Subcutaneous abdominal adipose tissue (tissue), 5 donors: ENCODE data around the gene CDH26.

Experiments used
- H3K27ac ChIP-seq: one replicate; pipeline ENCODE4 v1.7.0; 2013; ENCODE audit warnings: low read depth, mild to moderate bottlenecking, inconsistent platforms, low read length, moderate library complexity
- H3K27me3 ChIP-seq, 5 donors: one replicate each; pipeline ENCODE4 v1.7.0; 2013; ENCODE audit warnings: low read length in 5 of 5, inconsistent platforms in 1 of 5; ENCODE audit not compliant: control insufficient read depth in 5 of 5, insufficient read depth in 4 of 5
- H3K36me3 ChIP-seq, 5 donors: one replicate each; pipeline ENCODE4 v1.7.0; 2013; ENCODE audit warnings: low read length in 5 of 5; ENCODE audit not compliant: control insufficient read depth in 5 of 5, insufficient read depth in 5 of 5
- H3K4me1 ChIP-seq, 5 donors: one replicate each; pipeline ENCODE4 v1.7.0; 2013; ENCODE audit warnings: low read length in 5 of 5, mild to moderate bottlenecking in 3 of 5, moderate library complexity in 1 of 5; ENCODE audit not compliant: control insufficient read depth in 5 of 5, insufficient read depth in 5 of 5
- H3K4me3 ChIP-seq, 5 donors: one replicate each; pipeline ENCODE4 v1.7.0; 2013; ENCODE audit warnings: low read length in 5 of 5, low read depth in 1 of 5
- H3K9ac ChIP-seq, 5 donors: one replicate each; pipeline ENCODE4 v1.7.0; 2013; ENCODE audit warnings: low read length in 5 of 5, mild to moderate bottlenecking in 4 of 5, moderate library complexity in 3 of 5
- H3K9me3 ChIP-seq, 5 donors: one replicate each; pipeline ENCODE4 v1.7.0; 2013; ENCODE audit warnings: low read length in 5 of 5; ENCODE audit not compliant: control insufficient read depth in 5 of 5
- donor health status: healthy.
- donor health status: healthy.
- donor health status: healthy.
- donor health status: healthy.
- donor health status: healthy.

CDH26 gene

DNA sequence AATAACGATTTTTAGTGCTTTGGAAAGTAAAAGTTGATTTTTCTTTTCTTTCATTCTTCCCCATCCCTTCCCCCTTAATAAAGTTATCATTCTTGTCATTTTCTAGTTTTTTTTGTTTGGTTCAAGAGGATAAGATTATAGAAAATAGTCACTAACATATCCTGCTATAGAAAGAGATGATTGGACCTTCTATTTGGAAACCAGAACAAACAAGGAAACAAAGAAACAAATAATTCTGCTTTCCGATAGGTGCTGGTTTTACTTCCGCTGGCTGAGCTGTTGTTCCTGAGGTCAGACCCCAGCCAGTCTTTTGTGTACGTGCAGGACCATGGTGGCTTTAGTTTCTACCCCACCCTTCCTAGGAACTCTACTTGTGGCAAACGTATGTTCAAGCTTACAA, at the start of gene CDH26:
Gene CDH26, plus strand, starts transcription at position 301 of the 400 bp plus-strand sequence. CDS start 304 bp downstream, outside the sequence.
- Histone ChIP-seq H3K27ac (no peak within 1 kb of the TSS), H3K9me3 (no peaks in the 10 kb centered on the region), H3K36me3 (peaks cover 0 to 6% (median 0%) of the 10 kb centered on the region in 5 donors), H3K4me1 (no peaks in the 10 kb centered on the region), H3K9ac (no peak within 1 kb of the TSS), H3K27me3 (no peaks in the 10 kb centered on the region), H3K4me3 (no peak within 1 kb of the TSS)

DNA sequence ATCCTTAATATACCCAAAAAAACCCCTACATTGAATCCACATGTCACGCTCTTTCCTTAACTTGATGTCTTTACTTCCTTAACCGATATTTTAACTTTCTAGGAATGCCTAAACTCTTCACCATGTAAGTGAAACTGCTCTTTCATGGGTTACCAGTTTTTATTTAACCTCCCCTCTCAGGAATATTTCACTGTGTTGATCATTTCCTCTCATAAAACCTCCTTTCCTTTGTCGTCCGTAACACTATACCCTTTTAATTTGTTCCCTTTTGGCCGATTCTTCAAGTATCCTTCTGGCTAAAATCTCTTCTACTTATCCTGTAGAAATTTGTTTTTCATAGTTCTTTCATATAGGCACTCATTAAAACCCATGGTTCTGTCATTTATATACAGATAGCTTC, 49.4 kb upstream of the CDH26 start:
- Histone ChIP-seq H3K27ac (no peak overlapping the region), H3K9ac (no peak overlapping the region), H3K4me3 (no peak overlapping the region), H3K4me1 (no peaks in the 10 kb centered on the region), H3K9me3 (no peaks in the 10 kb centered on the region), H3K27me3 (no peaks in the 10 kb centered on the region), H3K36me3 (no peaks in the 10 kb centered on the region)

DNA sequence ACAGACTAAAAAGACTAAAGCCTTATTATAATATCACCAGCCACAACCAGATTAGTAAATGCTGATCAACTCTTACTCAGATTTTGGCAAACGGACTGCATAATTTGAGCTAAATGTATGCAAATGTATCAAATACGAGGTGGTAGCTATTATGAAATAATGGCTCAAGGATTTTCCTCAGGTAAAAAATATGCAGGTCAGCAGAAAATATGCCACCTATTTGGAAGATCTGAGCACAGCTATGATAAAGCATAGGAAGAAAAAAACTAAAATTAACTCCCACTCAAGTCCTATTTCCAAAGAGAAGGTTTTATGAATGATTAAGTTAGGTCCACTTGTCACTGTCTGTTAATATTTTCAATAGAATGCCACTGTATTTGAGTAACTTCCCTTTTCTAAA, 47.2 kb upstream of the CDH26 start:
- Histone ChIP-seq H3K4me1 (no peaks in the 10 kb centered on the region), H3K27me3 (no peaks in the 10 kb centered on the region), H3K9me3 (no peaks in the 10 kb centered on the region), H3K9ac (no peak overlapping the region), H3K27ac (no peak overlapping the region), H3K36me3 (no peaks in the 10 kb centered on the region), H3K4me3 (no peak overlapping the region)

DNA sequence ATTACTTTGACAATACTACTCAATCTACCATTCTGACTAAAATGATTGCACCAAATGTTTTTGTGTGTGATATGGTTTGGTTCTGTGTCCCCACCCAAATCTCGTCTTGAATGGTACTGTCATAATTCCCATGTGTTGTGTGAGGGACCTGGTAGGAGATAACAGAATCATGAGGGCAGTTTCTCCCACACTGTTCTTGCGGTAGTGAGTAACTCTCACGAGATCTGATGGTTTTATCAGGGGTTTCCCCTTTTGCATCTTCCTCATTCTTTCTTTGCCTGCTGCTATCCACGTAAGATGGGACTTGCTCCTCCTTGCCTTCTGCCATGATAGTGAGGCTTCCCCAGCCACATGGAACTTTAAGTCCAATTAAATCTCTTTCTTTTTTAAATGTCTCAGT, 45.6 kb upstream of the CDH26 start:
- Histone ChIP-seq H3K4me3 (no peak overlapping the region), H3K27ac (no peak overlapping the region), H3K9me3 (no peaks in the 10 kb centered on the region), H3K4me1 (no peaks in the 10 kb centered on the region), H3K36me3 (no peaks in the 10 kb centered on the region), H3K27me3 (no peaks in the 10 kb centered on the region), H3K9ac (no peak overlapping the region)

DNA sequence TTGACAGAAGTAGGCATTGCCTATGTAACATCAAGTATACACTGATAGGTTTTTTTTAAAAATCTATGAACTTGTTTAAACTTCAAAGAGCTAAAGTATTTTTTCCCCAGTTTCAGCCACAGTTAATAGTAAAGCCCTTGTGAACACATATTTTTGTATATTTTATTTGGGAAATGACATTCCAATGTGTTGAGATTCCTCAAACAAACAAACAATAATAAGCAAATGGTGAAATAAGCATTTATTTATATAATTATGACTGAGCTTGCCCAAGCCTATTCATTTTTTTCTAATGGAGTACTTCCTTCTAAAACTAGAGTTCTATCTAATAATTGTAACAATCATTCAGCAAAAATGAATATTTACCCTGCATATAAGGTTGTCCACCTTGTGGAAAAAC, 37.3 kb upstream of the CDH26 start:
- H3K36me3 ChIP-seq = no peaks in the 10 kb centered on the region
- no peak overlapping the region for H3K4me3 ChIP-seq
- H3K4me1 ChIP-seq = no peaks in the 10 kb centered on the region
- H3K9ac ChIP-seq = no peak overlapping the region
- H3K27ac ChIP-seq = no peak overlapping the region
- no peaks in the 10 kb centered on the region for H3K9me3 ChIP-seq
- H3K27me3 ChIP-seq = no peaks in the 10 kb centered on the region

DNA sequence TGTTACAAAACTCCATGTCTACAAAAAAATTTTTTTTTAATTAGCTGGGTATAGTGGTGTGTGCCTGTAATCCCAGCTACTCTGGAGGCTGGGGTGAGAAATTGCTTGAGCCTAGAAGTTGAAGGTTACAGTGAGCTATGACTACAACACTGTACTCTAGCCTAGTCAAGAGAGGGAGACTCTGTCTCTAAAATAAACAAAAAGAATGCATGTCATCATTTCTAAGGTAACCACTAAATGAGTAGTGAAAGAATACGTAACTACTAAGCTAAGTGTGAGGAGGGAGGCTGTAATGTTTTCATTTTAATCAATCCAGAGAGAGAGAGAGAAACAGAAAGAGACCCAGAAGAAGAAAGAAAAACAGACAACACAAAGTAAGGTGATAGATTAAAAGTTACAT, 34.7 kb upstream of the CDH26 start:
- H3K4me3 ChIP-seq = no peak overlapping the region
- H3K9me3 ChIP-seq = no peaks in the 10 kb centered on the region
- H3K36me3 ChIP-seq = no peaks in the 10 kb centered on the region
- H3K27me3 ChIP-seq = no peaks in the 10 kb centered on the region
- no peak overlapping the region for H3K9ac ChIP-seq
- H3K27ac ChIP-seq = no peak overlapping the region
- no peaks in the 10 kb centered on the region for H3K4me1 ChIP-seq

DNA sequence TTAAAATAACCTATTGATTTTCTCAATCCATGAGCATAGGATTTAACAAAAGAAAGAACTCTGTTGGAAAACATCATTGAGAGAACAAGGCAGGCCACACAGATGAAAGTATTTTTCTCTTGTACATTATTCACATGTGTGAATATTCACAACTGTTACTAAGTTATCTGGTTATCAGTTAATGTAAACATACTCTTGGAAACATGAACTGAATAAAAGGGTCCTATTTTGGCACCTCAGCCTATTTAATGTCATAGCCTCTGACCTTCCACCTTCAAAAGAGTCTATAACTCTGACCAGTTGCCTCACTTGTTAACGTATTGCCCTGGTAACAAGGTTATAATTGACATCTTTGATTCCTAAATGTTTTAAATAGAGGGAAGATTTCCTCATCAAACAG, 32.9 kb upstream of the CDH26 start:
- Histone ChIP-seq H3K36me3 (no peaks in the 10 kb centered on the region), H3K4me3 (no peak overlapping the region), H3K9ac (no peak overlapping the region), H3K9me3 (no peaks in the 10 kb centered on the region), H3K27ac (no peak overlapping the region), H3K27me3 (no peaks in the 10 kb centered on the region), H3K4me1 (no peaks in the 10 kb centered on the region)

DNA sequence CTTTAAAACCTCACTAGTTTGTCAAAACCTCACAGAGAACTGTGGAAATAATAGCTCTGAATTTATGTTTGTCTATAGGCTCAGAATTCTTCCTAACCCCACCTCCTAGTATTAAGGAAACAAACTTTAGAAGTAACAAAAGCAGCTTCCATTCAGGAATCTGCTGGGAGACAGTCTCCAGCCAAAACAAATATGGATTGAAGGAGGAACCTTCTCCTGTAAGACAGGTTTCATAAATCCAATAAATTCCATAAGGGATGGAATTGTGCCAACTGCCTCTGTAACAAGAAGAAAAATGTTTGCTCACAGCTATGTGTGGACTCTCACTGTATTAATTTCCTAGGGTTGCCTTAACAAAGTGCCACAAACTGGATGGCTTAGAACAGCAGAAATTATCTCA, 32.3 kb upstream of the CDH26 start:
- Histone ChIP-seq H3K9me3 (no peaks in the 10 kb centered on the region), H3K27me3 (no peaks in the 10 kb centered on the region), H3K4me3 (no peak overlapping the region), H3K9ac (no peak overlapping the region), H3K4me1 (no peaks in the 10 kb centered on the region), H3K36me3 (no peaks in the 10 kb centered on the region), H3K27ac (no peak overlapping the region)

DNA sequence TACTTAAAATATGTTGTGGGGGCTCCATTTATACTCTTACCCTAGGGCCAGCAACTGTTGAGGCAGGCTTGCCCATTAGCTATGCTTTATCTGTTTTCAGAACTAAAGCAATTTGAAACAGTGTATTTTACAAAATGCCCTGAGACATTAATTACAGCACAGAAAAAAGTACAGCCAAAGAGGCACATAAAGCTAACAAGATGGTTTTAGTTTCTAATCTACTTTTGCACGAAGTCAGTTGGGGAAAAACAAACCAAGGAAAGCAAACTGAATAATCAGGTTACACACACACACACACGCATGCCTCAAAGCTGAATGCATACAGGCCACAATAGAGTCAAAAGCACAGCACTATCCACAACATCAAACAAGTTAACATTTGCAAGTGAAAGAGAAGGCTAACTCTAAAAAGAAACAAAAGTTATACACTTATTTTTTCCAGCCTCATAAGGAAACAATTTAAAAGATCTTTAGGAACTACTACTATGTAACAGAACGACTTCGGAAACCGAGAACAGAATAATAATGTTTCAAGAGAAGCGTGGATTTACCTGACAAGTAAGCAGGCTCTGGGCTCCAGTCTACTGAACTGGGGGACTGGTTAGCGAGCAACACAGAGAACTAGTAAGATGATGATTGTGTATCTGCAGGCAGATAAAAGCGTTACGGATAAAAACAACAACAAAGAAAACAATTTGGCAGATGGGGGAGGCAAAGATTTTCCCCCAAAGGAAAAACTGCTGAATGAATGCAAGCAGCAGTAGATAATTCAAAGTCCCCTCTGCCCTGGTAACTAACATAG, 26.5 kb upstream of the CDH26 start:
- Histone ChIP-seq H3K9me3 (no peaks in the 10 kb centered on the region), H3K27me3 (no peaks in the 10 kb centered on the region), H3K4me1 (peaks cover 0 to 25% (median 10%) of the 10 kb centered on the region in 5 donors), H3K36me3 (no peaks in the 10 kb centered on the region), H3K27ac (no peak overlapping the region), H3K4me3 (no peak overlapping the region), H3K9ac (no peak overlapping the region)

DNA sequence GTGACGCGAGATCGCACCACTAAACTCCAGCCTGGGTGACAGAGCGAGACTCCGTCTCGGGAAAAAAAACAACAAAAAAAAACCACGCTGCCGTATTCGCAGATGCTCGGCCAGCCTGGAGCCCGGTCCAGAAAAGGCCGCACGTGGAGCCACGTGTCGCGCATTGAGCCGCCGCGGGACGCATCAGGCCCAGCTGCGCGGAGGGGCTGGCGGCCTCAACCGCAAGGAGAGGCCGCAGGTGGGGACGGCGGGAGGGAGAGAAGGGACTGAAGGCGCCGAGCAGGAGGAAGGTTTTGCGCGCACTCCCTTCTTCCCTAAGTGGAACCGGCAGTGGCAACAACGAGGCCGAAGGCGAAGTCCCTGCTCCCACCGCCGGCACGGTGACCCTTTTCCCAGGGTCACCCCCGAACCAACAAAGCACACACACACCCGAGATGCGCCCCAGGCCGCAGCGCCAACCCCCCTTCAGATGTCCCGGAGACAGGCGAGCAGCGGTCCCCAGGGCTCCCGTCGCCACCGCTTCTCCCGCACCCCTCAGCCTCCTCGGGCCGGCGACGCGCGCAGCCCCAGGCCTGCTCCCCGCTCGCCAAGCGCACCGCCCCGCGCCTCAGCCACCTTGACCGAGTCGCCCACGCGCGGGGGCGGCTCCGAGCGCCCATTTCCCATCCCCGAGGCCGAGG, 25.5 kb upstream of the CDH26 start:
- peak overlapping the region in 3 of 5 donors; percentile 55 to 85 (median 71) for H3K4me3 ChIP-seq
- H3K36me3 ChIP-seq = no peaks in the 10 kb centered on the region
- no peaks in the 10 kb centered on the region for H3K27me3 ChIP-seq
- H3K27ac ChIP-seq = no peak overlapping the region
- H3K9ac ChIP-seq = no peak overlapping the region
- no peaks in the 10 kb centered on the region for H3K9me3 ChIP-seq
- peaks cover 0 to 33% (median 19%) of the 10 kb centered on the region in 5 donors for H3K4me1 ChIP-seq
